Neural cell (in vitro differentiated cells): ENCODE measurements around the gene KREMEN2.

Experiments used
- EP300 ChIP-seq: fragments of 450-650 bp; conservative IDR thresholded peaks from 2 replicates; pipeline ENCODE4 v1.6.1; 2014; ENCODE audit warnings: antibody characterized with exemption, mild to moderate bottlenecking, moderate library complexity; ENCODE audit not compliant: poor library complexity, severe bottlenecking
- EZH2 ChIP-seq: fragments of 200-600, 300-800 bp; shearing (Covaris generic), sonication (generic); IDR thresholded peaks from 2 replicates; pipeline ENCODE4 v1.6.1; 2014; ENCODE audit warnings: antibody characterized with exemption, low read length, borderline replicate concordance, mild to moderate bottlenecking; ENCODE audit not compliant: insufficient read depth, poor library complexity, severe bottlenecking
- SMC3 ChIP-seq: fragments of 450-650 bp; conservative IDR thresholded peaks from 2 replicates; pipeline ENCODE4 v1.6.1; 2014; ENCODE audit warnings: antibody characterized with exemption, mild to moderate bottlenecking, moderate library complexity; ENCODE audit not compliant: poor library complexity
- TF ChIP-seq, protein P1 (sequence below): fragments of 450-650 bp; IDR thresholded peaks from 2 replicates; pipeline ENCODE4 v1.5.1; 2014; ENCODE audit warnings: antibody characterized with exemption, mild to moderate bottlenecking, moderate library complexity; ENCODE audit not compliant: poor library complexity, severe bottlenecking

GRCh38 chr16:3014971-3015370 lies 50.9 kb downstream of the KREMEN2 start:
- TF ChIP-seq, protein P1, sequence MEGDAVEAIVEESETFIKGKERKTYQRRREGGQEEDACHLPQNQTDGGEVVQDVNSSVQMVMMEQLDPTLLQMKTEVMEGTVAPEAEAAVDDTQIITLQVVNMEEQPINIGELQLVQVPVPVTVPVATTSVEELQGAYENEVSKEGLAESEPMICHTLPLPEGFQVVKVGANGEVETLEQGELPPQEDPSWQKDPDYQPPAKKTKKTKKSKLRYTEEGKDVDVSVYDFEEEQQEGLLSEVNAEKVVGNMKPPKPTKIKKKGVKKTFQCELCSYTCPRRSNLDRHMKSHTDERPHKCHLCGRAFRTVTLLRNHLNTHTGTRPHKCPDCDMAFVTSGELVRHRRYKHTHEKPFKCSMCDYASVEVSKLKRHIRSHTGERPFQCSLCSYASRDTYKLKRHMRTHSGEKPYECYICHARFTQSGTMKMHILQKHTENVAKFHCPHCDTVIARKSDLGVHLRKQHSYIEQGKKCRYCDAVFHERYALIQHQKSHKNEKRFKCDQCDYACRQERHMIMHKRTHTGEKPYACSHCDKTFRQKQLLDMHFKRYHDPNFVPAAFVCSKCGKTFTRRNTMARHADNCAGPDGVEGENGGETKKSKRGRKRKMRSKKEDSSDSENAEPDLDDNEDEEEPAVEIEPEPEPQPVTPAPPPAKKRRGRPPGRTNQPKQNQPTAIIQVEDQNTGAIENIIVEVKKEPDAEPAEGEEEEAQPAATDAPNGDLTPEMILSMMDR, result no peak
- TF ChIP-seq EZH2 (no peak), SMC3 (no peak), EP300 (no peak)
